GM18519 (cell line): Measurements from ENCODE around the gene BBX.
A peak's percentile ranks its signal among the peaks of the same experiment; 100 is the strongest.

ENCODE experiments used
- ATAC-seq: cut with Tn5 transposase; IDR thresholded peaks from one replicate; pipeline ENCODE4 v1.9.1; 2021; ENCODE audit warnings: mild to moderate bottlenecking, moderate library complexity; ENCODE audit not compliant: unreplicated experiment, low FRiP score

Gene BBX

GRCh38 chr3:107729686-107730085 lies 206.9 kb downstream of the BBX start:
- ATAC-seq: no peak

- ATAC-seq: no peak
Observed at GRCh38 chr3:107734317-107734716, 211.6 kb downstream of the BBX start.

GRCh38 chr3:107737914-107738313 lies 215.2 kb downstream of the BBX start:
- ATAC-seq: no peak

GRCh38 chr3:107738486-107739183 lies 215.9 kb downstream of the BBX start:
- ATAC-seq: no peak

GRCh38 chr3:107739227-107739626 lies 216.5 kb downstream of the BBX start:
- no peak for ATAC-seq

GRCh38 chr3:107740992-107741896 lies 218.5 kb downstream of the BBX start:
- ATAC-seq: no peak

- ATAC-seq: no peak
Observed at GRCh38 chr3:107745354-107745753, 222.6 kb downstream of the BBX start.

GRCh38 chr3:107752202-107752990 lies 229.6 kb downstream of the BBX start:
- no peak for ATAC-seq

- ATAC-seq: peak; percentile 43
Observed at GRCh38 chr3:107753494-107753893, 230.7 kb downstream of the BBX start.

GRCh38 chr3:107753976-107754375 lies 231.2 kb downstream of the BBX start:
- no peak for ATAC-seq

- no peak for ATAC-seq
Observed at GRCh38 chr3:107756649-107757048, 233.9 kb downstream of the BBX start.

- ATAC-seq: no peak
Observed at GRCh38 chr3:107757140-107757539, 234.4 kb downstream of the BBX start.

GRCh38 chr3:107760144-107760543 lies 237.4 kb downstream of the BBX start:
- no peak for ATAC-seq

- no peak for ATAC-seq
Observed at GRCh38 chr3:107761391-107761790, 238.6 kb downstream of the BBX start.

- no peak for ATAC-seq
Observed at GRCh38 chr3:107765524-107765923, 242.8 kb downstream of the BBX start.

- ATAC-seq: no peak
Observed at GRCh38 chr3:107767897-107768605, 245.3 kb downstream of the BBX start.

- ATAC-seq: no peak
Observed at GRCh38 chr3:107769882-107770281, 247.1 kb downstream of the BBX start.

GRCh38 chr3:107772016-107772415 lies 249.3 kb downstream of the BBX start:
- ATAC-seq: no peak

GRCh38 chr3:107775974-107776373 lies 253.2 kb downstream of the BBX start:
- no peak for ATAC-seq

GRCh38 chr3:107781253-107781652 lies 258.5 kb downstream of the BBX start:
- ATAC-seq: no peak
